22Rv1 (cell line): ENCODE measurements around the gene ITPKC.

Experiments
- ZFX ChIP-seq: fragments of 450-650 bp; IDR thresholded peaks from 2 replicates; pipeline ENCODE4 v1.6.1; 2017; ENCODE audit warnings: antibody characterized with exemption, borderline replicate concordance
- TF ChIP-seq, protein P1 (sequence below): fragments of 450-650 bp; IDR thresholded peaks from 2 replicates; pipeline ENCODE4 v1.5.1; 2017; ENCODE audit warnings: mild to moderate bottlenecking

GRCh38 chr19:40756502-40757110 lies 39.7 kb downstream of the ITPKC start:
- TF ChIP-seq, protein P1, sequence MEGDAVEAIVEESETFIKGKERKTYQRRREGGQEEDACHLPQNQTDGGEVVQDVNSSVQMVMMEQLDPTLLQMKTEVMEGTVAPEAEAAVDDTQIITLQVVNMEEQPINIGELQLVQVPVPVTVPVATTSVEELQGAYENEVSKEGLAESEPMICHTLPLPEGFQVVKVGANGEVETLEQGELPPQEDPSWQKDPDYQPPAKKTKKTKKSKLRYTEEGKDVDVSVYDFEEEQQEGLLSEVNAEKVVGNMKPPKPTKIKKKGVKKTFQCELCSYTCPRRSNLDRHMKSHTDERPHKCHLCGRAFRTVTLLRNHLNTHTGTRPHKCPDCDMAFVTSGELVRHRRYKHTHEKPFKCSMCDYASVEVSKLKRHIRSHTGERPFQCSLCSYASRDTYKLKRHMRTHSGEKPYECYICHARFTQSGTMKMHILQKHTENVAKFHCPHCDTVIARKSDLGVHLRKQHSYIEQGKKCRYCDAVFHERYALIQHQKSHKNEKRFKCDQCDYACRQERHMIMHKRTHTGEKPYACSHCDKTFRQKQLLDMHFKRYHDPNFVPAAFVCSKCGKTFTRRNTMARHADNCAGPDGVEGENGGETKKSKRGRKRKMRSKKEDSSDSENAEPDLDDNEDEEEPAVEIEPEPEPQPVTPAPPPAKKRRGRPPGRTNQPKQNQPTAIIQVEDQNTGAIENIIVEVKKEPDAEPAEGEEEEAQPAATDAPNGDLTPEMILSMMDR: no peak
- no peak for TF ChIP-seq ZFX
